ENCODE results near the gene VPS11.

GRCh38 chr11:119109843-119110242 is 42.2 kb downstream of the VPS11 start:
- TF ChIP-seq CTCF (conservative IDR thresholded peaks at IDR 0.05) (no peak), ZFX (IDR thresholded peaks at IDR 0.05) (no peak)
